Activated naive CD4-positive, alpha-beta T cell treated with anti-CD3 and anti-CD28 coated beads for 36 hours (primary cell): ENCODE results near the gene C19orf44. TPM values are rescaled to one million over a fixed set of nuclear protein-coding genes. Genes with fewer than 3 reads are reported as not detected.
A peak's percentile ranks its signal among the peaks of the same experiment; 100 is the strongest.
"Not testable (repeated sequence)": the region's sequence is repeated elsewhere in the genome, so short reads cannot be mapped to it uniquely, and the experiment has no call there.

Experiments used
- CTCF ChIA-PET: fragments of 350-600 bp; sonication (Branson Sonifier 250); formaldehyde crosslinking; loops from one replicate; lab custom pipeline; 2021; ENCODE audit warnings: antibody characterized with exemption; lab: Charles Lee
- DNase-seq: peaks from one replicate; pipeline ENCODE4 v3.0.0-alpha.2; 2020
- H3K27ac Mint-ChIP-seq: one replicate; pipeline ENCODE4 v1.8.0; 2021; ENCODE audit warnings: mild to moderate bottlenecking, mixed read lengths
- H3K27me3 Mint-ChIP-seq: one replicate; pipeline ENCODE4 v1.8.0; 2021; ENCODE audit warnings: low read depth, mixed read lengths
- H3K36me3 Mint-ChIP-seq: one replicate; pipeline ENCODE4 v1.8.0; 2021; ENCODE audit warnings: low read depth, mixed read lengths
- H3K4me1 Mint-ChIP-seq: one replicate; pipeline ENCODE4 v1.8.0; 2021; ENCODE audit warnings: low read depth, mixed read lengths
- H3K4me3 Mint-ChIP-seq: one replicate; pipeline ENCODE4 v1.8.0; 2021; ENCODE audit warnings: mild to moderate bottlenecking, moderate library complexity, mixed read lengths
- H3K9me3 Mint-ChIP-seq: one replicate; pipeline ENCODE4 v1.8.0; 2021; ENCODE audit warnings: mixed read lengths
- intact Hi-C: fragments of 100-400 bp; cut with micrococcal nuclease; formaldehyde crosslinking; loops from one replicate; pipeline ENCODE4 v1.15.1; 2023
- total RNA-seq, 2 experiments: library from RNA; stranded (reverse); gene quantifications; one replicate each; pipeline ENCODE4 v1.2.3, GENCODE V29; 2021

C19orf44 gene
- total RNA-seq, 2 experiments from 2014 or later: 2.1 to 2.6 TPM

- H3K9me3 Mint-ChIP-seq, CTCF ChIA-PET, H3K27ac Mint-ChIP-seq, DNase-seq, H3K27me3 Mint-ChIP-seq, H3K4me3 Mint-ChIP-seq, intact Hi-C loops, H3K36me3 Mint-ChIP-seq, H3K4me1 Mint-ChIP-seq: not testable (repeated sequence)
These were observed 10.0 kb downstream of the C19orf44 start for GRCh38 chr19:16506161-16506560.

GRCh38 chr19:16506961-16507360, 10.8 kb downstream of the C19orf44 start:
- no peaks in the 10 kb centered on the region for H3K27me3 Mint-ChIP-seq
- H3K9me3 Mint-ChIP-seq: no peaks in the 10 kb centered on the region
- no peak overlapping the region for H3K27ac Mint-ChIP-seq
- H3K36me3 Mint-ChIP-seq: peaks cover 9% of the 10 kb centered on the region
- H3K4me1 Mint-ChIP-seq: peaks cover 2% of the 10 kb centered on the region
- no peak for DNase-seq
- H3K4me3 Mint-ChIP-seq: no peak overlapping the region
- intact Hi-C loops: no loop called here
- CTCF ChIA-PET: no interaction called here

GRCh38 chr19:16508546-16508945, 12.4 kb downstream of the C19orf44 start:
- intact Hi-C loops: no loop called here
- peaks cover 9% of the 10 kb centered on the region for H3K36me3 Mint-ChIP-seq
- no peaks in the 10 kb centered on the region for H3K9me3 Mint-ChIP-seq
- H3K4me1 Mint-ChIP-seq: no peaks in the 10 kb centered on the region
- no peaks in the 10 kb centered on the region for H3K27me3 Mint-ChIP-seq
- no peak for DNase-seq
- H3K4me3 Mint-ChIP-seq: no peak overlapping the region
- CTCF ChIA-PET: interaction anchor here (0.6 to 1.0 kb wide), 2 partner anchors 30 to 309 kb away, joined by 3 to 4 read pairs; no protein-coding TSS in a partner anchor
- no peak overlapping the region for H3K27ac Mint-ChIP-seq

GRCh38 chr19:16509141-16510061, 13.2 kb downstream of the C19orf44 start:
- Mint-ChIP-seq H3K36me3 (peaks cover 9% of the 10 kb centered on the region), H3K27ac (no peak overlapping the region), H3K9me3 (no peaks in the 10 kb centered on the region), H3K27me3 (no peaks in the 10 kb centered on the region), H3K4me1 (no peaks in the 10 kb centered on the region), H3K4me3 (no peak overlapping the region)
- intact Hi-C loops: no loop called here
- no peak for DNase-seq
- CTCF ChIA-PET: interaction anchor here (0.6 to 1.2 kb wide), 3 partner anchors 29 to 308 kb away, joined by 3 to 4 read pairs (median 3); no protein-coding TSS in a partner anchor

- H3K36me3 Mint-ChIP-seq: peaks cover 10% of the 10 kb centered on the region
- H3K4me1 Mint-ChIP-seq, intact Hi-C loops, CTCF ChIA-PET, H3K27me3 Mint-ChIP-seq, H3K9me3 Mint-ChIP-seq, H3K4me3 Mint-ChIP-seq, DNase-seq, H3K27ac Mint-ChIP-seq: not testable (repeated sequence)
These were observed 16.4 kb downstream of the C19orf44 start for GRCh38 chr19:16512611-16513010.

- CTCF ChIA-PET: interaction anchor here (1.3 kb wide), 1 partner anchor 73 kb away, joined by 6 read pairs; no protein-coding TSS in a partner anchor
- Mint-ChIP-seq H3K9me3 (no peaks in the 10 kb centered on the region), H3K27ac (no peak overlapping the region), H3K36me3 (peaks cover 15% of the 10 kb centered on the region), H3K27me3 (no peaks in the 10 kb centered on the region), H3K4me1 (no peaks in the 10 kb centered on the region), H3K4me3 (no peak overlapping the region)
- intact Hi-C loops: no loop called here
- no peak for DNase-seq
These were observed 18.3 kb downstream of the C19orf44 start for GRCh38 chr19:16514383-16515019.

GRCh38 chr19:16516381-16516780, 20.2 kb downstream of the C19orf44 start:
- H3K27me3 Mint-ChIP-seq: no peaks in the 10 kb centered on the region
- intact Hi-C loops: no loop called here
- peaks cover 26% of the 10 kb centered on the region for H3K36me3 Mint-ChIP-seq
- no peak overlapping the region for H3K4me3 Mint-ChIP-seq
- CTCF ChIA-PET: interaction anchor here (1.4 kb wide), 1 partner anchor 20 kb away, joined by 4 read pairs; the partner anchor contains the start of genes C19orf44 and CALR3
- DNase-seq: no peak
- no peaks in the 10 kb centered on the region for H3K4me1 Mint-ChIP-seq
- H3K9me3 Mint-ChIP-seq: no peaks in the 10 kb centered on the region
- H3K27ac Mint-ChIP-seq: no peak overlapping the region

GRCh38 chr19:16516923-16517610, 20.9 kb downstream of the C19orf44 start:
- no peak for DNase-seq
- intact Hi-C loops: no loop called here
- Mint-ChIP-seq H3K27ac (no peak overlapping the region), H3K4me3 (no peak overlapping the region), H3K4me1 (no peaks in the 10 kb centered on the region), H3K9me3 (no peaks in the 10 kb centered on the region), H3K27me3 (no peaks in the 10 kb centered on the region), H3K36me3 (peaks cover 24% of the 10 kb centered on the region)
- CTCF ChIA-PET: interaction anchor here (0.5 to 0.6 kb wide), 2 partner anchors 18 to 1719 kb away, joined by 4 to 5 read pairs; no protein-coding TSS in a partner anchor

GRCh38 chr19:16518061-16518460, 21.9 kb downstream of the C19orf44 start:
- Mint-ChIP-seq H3K4me3 (no peak overlapping the region), H3K9me3 (no peaks in the 10 kb centered on the region), H3K4me1 (no peaks in the 10 kb centered on the region), H3K27ac (no peak overlapping the region), H3K36me3 (peaks cover 26% of the 10 kb centered on the region), H3K27me3 (no peaks in the 10 kb centered on the region)
- no peak for DNase-seq
- intact Hi-C loops: no loop called here
- CTCF ChIA-PET: no interaction called here

- H3K4me1 Mint-ChIP-seq: no peaks in the 10 kb centered on the region
- H3K9me3 Mint-ChIP-seq: no peaks in the 10 kb centered on the region
- no peak for DNase-seq
- no peaks in the 10 kb centered on the region for H3K27me3 Mint-ChIP-seq
- no peak overlapping the region for H3K4me3 Mint-ChIP-seq
- intact Hi-C loops: no loop called here
- CTCF ChIA-PET: no interaction called here
- peaks cover 28% of the 10 kb centered on the region for H3K36me3 Mint-ChIP-seq
- H3K27ac Mint-ChIP-seq: no peak overlapping the region
These were observed 22.5 kb downstream of the C19orf44 start for GRCh38 chr19:16518483-16519229.

- Mint-ChIP-seq H3K4me1 (no peaks in the 10 kb centered on the region), H3K9me3 (no peaks in the 10 kb centered on the region), H3K36me3 (peaks cover 34% of the 10 kb centered on the region), H3K27me3 (no peaks in the 10 kb centered on the region), H3K27ac (peak overlapping the region; percentile 40), H3K4me3 (no peak overlapping the region)
- CTCF ChIA-PET: no interaction called here
- intact Hi-C loops: no loop called here
- no peak for DNase-seq
These were observed 23.1 kb downstream of the C19orf44 start for GRCh38 chr19:16519230-16519687.
